GM19328 (cell line): ENCODE measurements around the gene DIP2A.

Experiments used
- ATAC-seq: cut with Tn5 transposase; IDR thresholded peaks from one replicate; pipeline ENCODE4 v1.9.1; 2021; ENCODE audit warnings: mild to moderate bottlenecking, moderate library complexity; ENCODE audit not compliant: unreplicated experiment

DIP2A gene

GRCh38 chr21:46475296-46475695, 16.6 kb downstream of the DIP2A start:
- ATAC-seq = no peak

DNA sequence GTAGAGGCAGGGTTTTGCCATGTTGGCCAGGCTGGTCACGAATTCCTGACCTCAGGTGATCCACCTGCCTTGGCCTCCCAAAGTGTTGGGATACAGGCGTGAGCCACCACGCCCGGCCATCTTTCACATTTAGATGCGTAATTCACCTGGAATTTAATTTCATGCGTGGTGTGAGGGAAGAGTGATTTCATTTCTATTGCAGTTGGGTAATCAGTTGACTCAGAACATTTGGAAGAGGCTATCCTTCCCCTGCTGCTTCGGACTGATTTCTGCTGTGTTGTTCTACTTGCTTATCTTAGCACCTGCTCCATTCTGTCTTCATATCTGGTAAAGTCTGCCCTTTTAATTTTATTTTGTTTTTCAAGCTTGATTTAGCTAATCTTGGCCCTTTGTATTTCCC, 19.1 kb downstream of the DIP2A start:
- ATAC-seq = no peak

GRCh38 chr21:46478910-46479309, 20.2 kb downstream of the DIP2A start:
- ATAC-seq = no peak

- no peak for ATAC-seq
These were observed 21.8 kb downstream of the DIP2A start for GRCh38 chr21:46480466-46480865.

DNA sequence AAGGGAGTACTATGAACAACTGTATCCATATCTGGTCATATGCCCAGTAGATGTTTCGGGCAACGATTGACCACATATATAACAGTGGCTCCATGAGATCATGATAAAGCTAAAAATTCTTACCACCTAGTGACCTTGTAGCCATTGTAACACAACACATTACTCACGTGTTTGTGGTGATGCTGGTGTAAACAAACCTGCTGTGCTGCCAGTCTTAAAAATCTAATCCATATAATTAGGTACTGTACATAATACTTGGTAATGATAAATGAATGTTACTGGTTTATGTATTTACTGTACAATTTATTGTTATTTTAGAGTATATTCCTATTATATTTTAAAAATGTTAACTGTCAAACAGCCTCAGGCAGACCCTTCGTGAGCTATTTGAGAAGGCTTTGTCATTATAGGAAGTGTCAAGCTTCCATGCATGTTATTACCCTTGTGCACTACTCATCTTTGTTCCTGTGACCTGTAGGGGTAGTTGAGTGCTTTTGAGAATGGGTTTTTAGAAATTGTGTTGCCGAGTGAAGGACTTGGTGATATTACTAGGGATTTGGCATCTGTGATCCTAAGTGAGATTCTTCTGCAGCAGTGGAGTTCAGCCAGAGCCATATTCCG, 23.6 kb downstream of the DIP2A start:
- no peak for ATAC-seq

DNA sequence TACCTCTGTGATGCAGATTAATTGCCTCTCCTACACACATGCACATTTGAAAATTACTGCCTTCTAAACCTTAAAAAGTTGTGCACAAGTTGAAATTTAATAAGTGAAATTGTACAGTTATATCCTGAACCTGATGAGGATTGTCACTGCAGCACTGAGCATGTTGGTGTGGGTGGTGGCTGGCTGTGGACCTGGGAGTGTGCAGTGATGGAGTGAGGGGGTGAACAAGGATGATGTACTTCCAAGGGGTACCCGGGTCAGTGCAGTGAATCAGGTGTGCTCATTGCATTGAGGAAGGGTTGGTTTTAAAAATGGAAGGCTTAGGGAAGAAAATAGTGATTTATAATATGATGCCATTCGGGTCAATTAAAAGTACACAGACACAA, 24.1 kb downstream of the DIP2A start:
- no peak for ATAC-seq

GRCh38 chr21:46483300-46484295, 24.9 kb downstream of the DIP2A start:
- ATAC-seq = no peak

DNA sequence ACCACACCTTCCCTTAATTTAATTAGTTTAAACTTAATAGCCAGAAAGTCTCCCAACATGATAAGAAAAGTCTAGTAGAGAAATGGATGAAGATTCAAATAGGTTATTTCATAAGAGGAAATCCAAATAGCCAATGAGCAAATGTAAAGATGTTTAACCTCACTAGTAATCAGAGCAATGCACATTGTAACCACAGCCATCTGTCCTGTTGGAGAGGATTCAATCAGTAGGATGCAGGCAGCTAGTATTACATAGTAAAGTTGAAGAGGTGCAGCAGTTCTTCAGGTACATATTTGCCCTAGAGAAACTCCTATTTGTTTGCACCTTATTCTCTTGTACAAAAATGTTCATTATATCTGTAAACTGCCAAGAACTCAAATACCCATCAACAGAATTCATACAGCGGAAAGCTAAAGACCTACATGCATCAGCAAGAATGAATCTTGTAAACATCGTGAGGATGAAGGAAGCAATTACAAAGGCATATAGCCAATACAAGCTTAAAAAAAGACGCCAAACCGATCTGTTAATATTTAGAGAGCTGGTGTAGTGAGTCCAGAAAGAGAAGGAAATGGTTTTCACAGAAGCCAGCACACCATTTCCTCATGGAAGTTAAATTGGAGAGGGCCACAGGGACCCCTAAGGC, 27.9 kb downstream of the DIP2A start:
- ATAC-seq = no peak

DNA sequence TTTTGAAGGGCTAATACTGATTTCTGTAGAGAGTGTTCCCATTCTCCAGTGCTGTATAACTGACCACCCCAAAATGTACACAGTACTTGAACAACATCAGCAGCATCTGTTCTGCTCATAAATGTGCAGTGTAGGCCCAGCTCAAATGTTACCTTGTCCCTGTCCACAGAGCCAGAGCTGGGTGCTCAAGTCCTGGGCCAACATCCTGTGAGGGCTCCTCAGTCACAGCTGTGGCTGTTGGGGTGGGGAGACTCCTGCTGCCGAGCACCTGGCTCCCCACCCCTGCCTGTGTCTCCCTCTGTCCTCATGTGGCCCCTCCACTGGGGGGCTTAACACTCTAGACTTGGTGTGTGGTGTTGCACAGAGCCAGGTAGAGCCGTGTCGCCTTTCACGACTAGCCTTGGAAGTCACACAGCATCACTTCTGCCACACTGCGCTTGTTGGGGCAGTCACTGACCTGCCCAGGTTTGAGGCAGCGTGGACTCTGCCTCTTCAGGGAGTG, 30.5 kb downstream of the DIP2A start:
- no peak for ATAC-seq

DNA sequence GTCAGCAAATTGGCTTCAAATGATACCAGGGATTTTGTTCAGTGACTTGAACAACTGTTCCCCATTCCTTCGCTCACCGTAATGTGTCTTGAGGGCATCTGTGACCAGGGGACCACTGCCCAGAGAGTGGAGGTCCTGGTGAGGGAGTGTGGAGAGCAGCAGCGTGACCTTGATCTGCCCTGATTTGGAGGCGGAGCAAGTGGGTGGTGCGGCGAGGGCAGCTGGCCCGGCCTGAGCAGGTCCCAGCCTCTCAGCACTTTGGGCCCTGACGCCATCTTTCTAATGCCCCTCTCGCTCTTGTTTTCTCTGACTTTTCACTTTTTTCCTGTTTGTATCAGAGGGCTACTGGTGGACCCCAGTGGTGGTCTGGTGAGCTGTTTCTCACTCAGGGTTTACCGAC, 31.1 kb downstream of the DIP2A start:
- no peak for ATAC-seq

DNA sequence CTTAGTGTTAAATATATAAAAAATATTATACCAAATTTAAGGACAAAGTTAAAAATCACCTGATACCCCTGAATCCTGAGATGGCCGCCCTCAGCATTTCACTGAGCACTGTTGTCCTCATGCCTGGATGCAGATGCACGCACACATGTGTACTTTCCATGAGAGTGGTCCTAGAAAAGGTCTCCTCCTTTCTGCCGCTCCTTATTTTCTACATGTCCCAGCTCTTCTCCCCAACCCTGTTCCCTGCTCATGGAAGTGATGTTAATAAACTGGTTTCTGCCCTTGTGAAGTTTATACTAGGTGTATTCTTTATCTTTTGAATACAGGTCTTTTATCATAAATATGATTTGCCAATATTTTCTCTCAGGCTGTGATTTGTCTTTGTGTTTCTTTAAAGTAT, 32.9 kb downstream of the DIP2A start:
- no peak for ATAC-seq

GRCh38 chr21:46492851-46493250, 34.2 kb downstream of the DIP2A start:
- no peak for ATAC-seq

DNA sequence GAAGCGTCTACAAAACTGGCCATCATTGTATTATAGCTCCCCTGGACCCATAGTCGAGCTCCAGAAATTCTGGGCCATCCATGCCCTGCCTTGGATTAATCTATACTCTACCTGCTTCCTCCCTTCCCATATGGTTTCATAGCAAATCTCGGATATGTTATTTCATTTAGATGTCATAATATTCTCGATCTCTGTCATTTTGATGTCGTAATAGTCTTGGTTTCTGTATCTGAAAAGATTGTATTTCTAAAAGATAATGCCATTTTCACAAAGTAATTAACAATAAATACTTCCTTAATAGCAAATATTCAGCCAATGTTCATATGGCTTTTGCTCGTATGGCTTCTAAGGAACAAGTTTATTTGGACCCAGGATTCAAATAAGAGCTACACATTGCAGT, 35.1 kb downstream of the DIP2A start:
- no peak for ATAC-seq

GRCh38 chr21:46498335-46499050, 39.8 kb downstream of the DIP2A start:
- ATAC-seq = no peak

GRCh38 chr21:46500224-46500861, 41.7 kb downstream of the DIP2A start:
- ATAC-seq = no peak

GRCh38 chr21:46503922-46504550, 45.3 kb downstream of the DIP2A start:
- ATAC-seq = no peak

- ATAC-seq = no peak
These were observed 46.0 kb downstream of the DIP2A start for GRCh38 chr21:46504666-46505065.

DNA sequence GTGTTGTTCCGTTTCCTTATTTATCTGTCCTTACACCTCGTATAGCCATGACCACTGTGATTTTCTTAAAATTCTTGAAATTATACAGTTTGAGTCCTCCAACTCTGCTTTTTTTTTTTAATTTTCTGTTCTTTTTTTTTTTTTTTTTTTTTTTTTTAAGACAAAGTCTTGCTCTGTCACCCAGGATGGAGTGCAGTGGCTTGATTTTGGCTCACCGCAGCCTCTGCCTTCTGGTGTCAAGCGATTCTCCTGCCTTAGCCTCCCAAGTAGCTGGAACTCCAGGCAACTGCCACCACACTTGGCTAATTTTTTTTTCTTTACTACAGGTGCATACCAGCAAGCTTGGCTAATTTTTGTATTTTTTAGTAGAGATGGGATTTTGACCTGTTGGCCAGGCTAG, 48.9 kb downstream of the DIP2A start:
- no peak for ATAC-seq

GRCh38 chr21:46509741-46510502, 51.2 kb downstream of the DIP2A start:
- ATAC-seq = no peak
